CD4-positive, CD25-positive, alpha-beta regulatory T cell (primary cell): ENCODE measurements around the gene TACC3. TPM values are rescaled to one million over a fixed set of nuclear protein-coding genes. Genes with fewer than 3 reads are reported as not detected.

Source experiments
- ATAC-seq, 2 donors: fragments of 150-1000 bp; cut with Tn5 transposase; one replicate each; pipeline ENCODE4 v1.10.0; 2021; ENCODE audit warnings: low read depth in 2 of 2, moderate number of reproducible peaks in 2 of 2, moderate library complexity in 1 of 2
- DNase-seq, 3 donors: peaks; one replicate each; pipeline versions ENCODE4 v3.0.0 to v3.0.0-alpha.2; 2012 to 2022; ENCODE audit warnings: mixed read lengths in 1 of 3
- H3K27ac ChIP-seq: one replicate; pipeline ENCODE4 v1.7.0; 2013; ENCODE audit warnings: mild to moderate bottlenecking, low read length; ENCODE audit not compliant: insufficient read depth, poor library complexity, severe bottlenecking
- H3K27me3 ChIP-seq: one replicate; pipeline ENCODE4 v1.7.0; 2013; ENCODE audit warnings: low read length; ENCODE audit not compliant: control insufficient read depth, insufficient read depth
- H3K36me3 ChIP-seq: one replicate; pipeline ENCODE4 v1.7.0; 2013; ENCODE audit warnings: mild to moderate bottlenecking, low read length, moderate library complexity; ENCODE audit not compliant: control insufficient read depth, insufficient read depth
- H3K4me1 ChIP-seq: 2 replicates; pipeline ENCODE4 v1.7.0; 2013; ENCODE audit warnings: mild to moderate bottlenecking, low read length; ENCODE audit not compliant: insufficient read depth, control insufficient read depth, poor library complexity, severe bottlenecking
- H3K4me3 ChIP-seq: one replicate; pipeline ENCODE4 v1.7.0; 2013; ENCODE audit warnings: low read depth, mild to moderate bottlenecking, low read length, moderate library complexity
- H3K9me3 ChIP-seq, 2 experiments: 1 replicate in 1 of 2; 2 replicates in 1 of 2; pipeline ENCODE4 v1.7.0; 2013; ENCODE audit warnings: low read length in 2 of 2, mild to moderate bottlenecking in 1 of 2, moderate library complexity in 1 of 2; ENCODE audit not compliant: control insufficient read depth in 2 of 2
- H3K27ac Mint-ChIP-seq, 3 donors: one replicate each; pipeline ENCODE4 v1.8.0; 2020 to 2022; ENCODE audit warnings: mild to moderate bottlenecking in 3 of 3, mixed read lengths in 3 of 3, moderate library complexity in 2 of 3
- H3K27me3 Mint-ChIP-seq: one replicate; pipeline ENCODE4 v1.8.0; 2022; ENCODE audit warnings: mild to moderate bottlenecking, mixed read lengths
- H3K36me3 Mint-ChIP-seq: one replicate; pipeline ENCODE4 v1.8.0; 2020; ENCODE audit warnings: mixed read lengths
- H3K4me1 Mint-ChIP-seq, 4 donors: one replicate each; pipeline ENCODE4 v1.8.0; 2020 to 2022; ENCODE audit warnings: mixed read lengths in 4 of 4, mild to moderate bottlenecking in 1 of 4
- H3K4me3 Mint-ChIP-seq, 4 donors: one replicate each; pipeline ENCODE4 v1.8.0; 2020 to 2022; ENCODE audit warnings: mild to moderate bottlenecking in 4 of 4, mixed read lengths in 4 of 4, moderate library complexity in 3 of 4
- H3K9me3 Mint-ChIP-seq, 7 donors: one replicate each; pipeline ENCODE4 v1.8.0; 2020 to 2022; ENCODE audit warnings: mixed read lengths in 7 of 7, mild to moderate bottlenecking in 3 of 7, moderate library complexity in 2 of 7
- polyA plus RNA-seq, 4 donors: library from polyadenylated mRNA; unstranded; fragments of 300-500 nt; fragmentation: Illumina TruSeq; gene quantifications; one replicate each; pipeline ENCODE4 v1.2.3, GENCODE V29; 2021
- total RNA-seq: library from RNA; stranded (reverse); gene quantifications from one replicate; pipeline ENCODE4 v1.2.3, GENCODE V29; 2022

Gene TACC3
- total and polyA plus RNA-seq, 5 donors from 2014 or later, result 62.0 to 111 (median 68.8) TPM

- H3K36me3 ChIP-seq, result peaks cover 88% of the 10 kb centered on the region
- peaks cover 6 to 20% of the 10 kb centered on the region in 2 experiments for H3K9me3 ChIP-seq
- H3K4me3 ChIP-seq, result no peak overlapping the region
- H3K9me3 Mint-ChIP-seq, result peaks cover 0 to 13% (median 3%) of the 10 kb centered on the region in 7 donors
- H3K27me3 Mint-ChIP-seq, result no peaks in the 10 kb centered on the region
- H3K4me1 Mint-ChIP-seq, result no peaks in the 10 kb centered on the region
- no peaks in the 10 kb centered on the region for H3K4me1 ChIP-seq
- H3K27ac Mint-ChIP-seq, result no peak overlapping the region
- no peak overlapping the region for H3K4me3 Mint-ChIP-seq
- no peak for DNase-seq
- no peak for ATAC-seq
- no peak overlapping the region for H3K27ac ChIP-seq
- peaks cover 18% of the 10 kb centered on the region for H3K36me3 Mint-ChIP-seq
- no peaks in the 10 kb centered on the region for H3K27me3 ChIP-seq
These were observed 17.1 kb downstream of the TACC3 start for GRCh38 chr4:1738410-1738809.

DNA sequence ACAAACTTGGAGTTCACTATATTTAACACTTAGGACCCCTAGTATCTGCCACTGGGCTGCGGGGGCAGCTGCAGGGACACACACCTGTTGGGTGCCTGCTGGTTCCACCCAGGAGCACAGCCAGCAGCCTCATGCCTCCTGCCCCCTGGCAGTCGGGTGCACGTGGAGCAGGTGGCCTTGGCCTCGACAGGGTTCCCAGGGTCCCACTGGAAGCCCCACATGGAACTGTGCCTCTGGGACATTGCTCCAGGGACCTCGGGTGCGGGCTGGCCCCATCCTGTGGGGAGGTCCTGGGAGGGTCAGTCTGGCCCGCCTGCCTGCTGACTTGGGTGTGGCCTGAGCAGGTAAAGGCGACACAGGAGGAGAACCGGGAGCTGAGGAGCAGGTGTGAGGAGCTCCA lies 18.0 kb downstream of the TACC3 start:
- H3K9me3 Mint-ChIP-seq, result peaks cover 0 to 13% (median 3%) of the 10 kb centered on the region in 7 donors
- no peak overlapping the region for H3K4me3 ChIP-seq
- no peaks in the 10 kb centered on the region for H3K27me3 ChIP-seq
- no peak for ATAC-seq
- no peak overlapping the region for H3K27ac ChIP-seq
- DNase-seq, result no peak
- H3K36me3 ChIP-seq, result peaks cover 89% of the 10 kb centered on the region
- H3K27ac Mint-ChIP-seq, result no peak overlapping the region
- H3K36me3 Mint-ChIP-seq, result peaks cover 16% of the 10 kb centered on the region
- no peaks in the 10 kb centered on the region for H3K27me3 Mint-ChIP-seq
- H3K9me3 ChIP-seq, result peaks cover 6 to 20% of the 10 kb centered on the region in 2 experiments
- H3K4me1 Mint-ChIP-seq, result no peaks in the 10 kb centered on the region
- no peak overlapping the region for H3K4me3 Mint-ChIP-seq
- H3K4me1 ChIP-seq, result no peaks in the 10 kb centered on the region

GRCh38 chr4:1740021-1740545 lies 18.8 kb downstream of the TACC3 start:
- Histone ChIP-seq H3K9me3 (peaks cover 6 to 20% of the 10 kb centered on the region in 2 experiments), H3K36me3 (peaks cover 85% of the 10 kb centered on the region), H3K27me3 (no peaks in the 10 kb centered on the region), H3K4me1 (no peaks in the 10 kb centered on the region), H3K27ac (no peak overlapping the region), H3K4me3 (no peak overlapping the region)
- no peak overlapping the region for H3K4me3 Mint-ChIP-seq
- no peak overlapping the region for H3K27ac Mint-ChIP-seq
- no peaks in the 10 kb centered on the region for H3K27me3 Mint-ChIP-seq
- H3K9me3 Mint-ChIP-seq, result peaks cover 0 to 13% (median 3%) of the 10 kb centered on the region in 7 donors
- DNase-seq (no peak), ATAC-seq (no peak)
- peaks cover 16% of the 10 kb centered on the region for H3K36me3 Mint-ChIP-seq
- H3K4me1 Mint-ChIP-seq, result no peaks in the 10 kb centered on the region

DNA sequence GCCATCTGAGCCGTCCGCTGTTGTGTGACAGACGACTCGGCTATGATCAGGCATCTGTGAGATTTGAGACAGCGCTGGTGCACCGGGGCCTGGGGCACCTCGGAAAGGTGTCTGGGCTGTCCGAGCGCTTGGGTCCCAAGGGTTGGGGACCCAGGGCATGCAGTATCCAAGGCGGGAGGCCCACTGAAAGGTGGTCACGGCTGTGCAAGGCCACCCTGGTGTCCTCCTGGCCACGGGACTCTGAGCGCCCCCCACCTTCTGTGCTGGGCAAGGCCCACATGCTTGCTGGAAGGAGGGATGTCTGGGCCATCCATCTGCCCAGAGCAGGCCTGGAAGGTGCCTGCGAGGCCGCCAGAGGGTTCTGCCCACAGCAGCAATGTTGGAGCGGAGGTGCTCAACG lies 19.9 kb downstream of the TACC3 start:
- H3K27ac Mint-ChIP-seq, result no peak overlapping the region

GRCh38 chr4:1743551-1743950 lies 22.2 kb downstream of the TACC3 start:
- ATAC-seq (no peak), DNase-seq (no peak)
- Histone ChIP-seq H3K9me3 (peaks cover 2% of the 10 kb centered on the region in 2 experiments), H3K27ac (no peak overlapping the region), H3K36me3 (peaks cover 51% of the 10 kb centered on the region), H3K27me3 (no peaks in the 10 kb centered on the region), H3K4me3 (no peak overlapping the region), H3K4me1 (peaks cover 6% of the 10 kb centered on the region)
- Mint-ChIP-seq H3K9me3 (peaks cover 0 to 5% (median 2%) of the 10 kb centered on the region in 7 donors), H3K36me3 (peaks cover 6% of the 10 kb centered on the region), H3K27ac (peak overlapping the region in 2 of 3 donors; percentile 42 to 63), H3K4me1 (no peaks in the 10 kb centered on the region), H3K27me3 (no peaks in the 10 kb centered on the region), H3K4me3 (no peak overlapping the region)

More for the DNA sequence above, 19.9 kb downstream of the TACC3 start:
- Histone ChIP-seq H3K36me3 (peaks cover 74% of the 10 kb centered on the region), H3K4me3 (no peak overlapping the region), H3K27ac (no peak overlapping the region), H3K27me3 (no peaks in the 10 kb centered on the region), H3K9me3 (peaks cover 6 to 20% of the 10 kb centered on the region in 2 experiments), H3K4me1 (peaks cover 2% of the 10 kb centered on the region)
- no peaks in the 10 kb centered on the region for H3K27me3 Mint-ChIP-seq
- no peaks in the 10 kb centered on the region for H3K4me1 Mint-ChIP-seq
- H3K9me3 Mint-ChIP-seq, result peaks cover 0 to 13% (median 3%) of the 10 kb centered on the region in 7 donors
- ATAC-seq (no peak), DNase-seq (no peak)
- peaks cover 13% of the 10 kb centered on the region for H3K36me3 Mint-ChIP-seq
- H3K4me3 Mint-ChIP-seq, result no peak overlapping the region

DNA sequence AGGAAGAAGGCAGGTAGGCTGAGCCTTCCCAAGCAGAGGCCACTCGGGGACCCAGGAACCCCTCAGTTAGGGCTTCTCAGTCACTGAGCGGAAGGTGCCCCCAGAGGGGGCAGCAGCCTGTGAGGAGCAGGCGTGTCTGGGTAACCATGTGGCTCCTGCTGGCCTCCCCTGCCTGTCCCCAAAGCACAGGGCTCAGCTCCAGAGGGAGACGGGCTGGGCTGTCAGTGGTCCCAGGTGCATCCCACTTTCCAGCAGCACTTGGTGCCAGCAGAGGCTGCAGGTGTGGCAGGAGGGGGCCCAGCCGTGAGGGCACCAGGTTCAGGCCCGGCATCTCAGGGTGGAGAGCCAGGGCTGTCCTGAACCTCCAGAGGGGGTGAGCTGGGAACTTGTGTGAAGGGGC lies 22.7 kb downstream of the TACC3 start:
- H3K4me1 Mint-ChIP-seq, result no peaks in the 10 kb centered on the region
- Histone ChIP-seq H3K4me3 (no peak overlapping the region), H3K27me3 (no peaks in the 10 kb centered on the region), H3K27ac (no peak overlapping the region), H3K9me3 (no peaks in the 10 kb centered on the region), H3K4me1 (peaks cover 8% of the 10 kb centered on the region), H3K36me3 (peaks cover 48% of the 10 kb centered on the region)
- no peak for DNase-seq
- H3K9me3 Mint-ChIP-seq, result peaks cover 0 to under 1% (median 0%) of the 10 kb centered on the region in 7 donors
- no peak for ATAC-seq
- H3K4me3 Mint-ChIP-seq, result no peak overlapping the region
- H3K27me3 Mint-ChIP-seq, result no peaks in the 10 kb centered on the region
- H3K36me3 Mint-ChIP-seq, result peaks cover 1% of the 10 kb centered on the region
- peak overlapping the region in 2 of 3 donors; percentile 42 to 63 for H3K27ac Mint-ChIP-seq

- H3K27ac Mint-ChIP-seq, result no peak overlapping the region
- DNase-seq (no peak), ATAC-seq (no peak)
- H3K9me3 Mint-ChIP-seq, result no peaks in the 10 kb centered on the region
- Histone ChIP-seq H3K27me3 (no peaks in the 10 kb centered on the region), H3K9me3 (no peaks in the 10 kb centered on the region), H3K4me3 (no peak overlapping the region), H3K27ac (no peak overlapping the region), H3K36me3 (peaks cover 43% of the 10 kb centered on the region), H3K4me1 (peaks cover 8% of the 10 kb centered on the region)
- H3K27me3 Mint-ChIP-seq, result no peaks in the 10 kb centered on the region
- no peaks in the 10 kb centered on the region for H3K36me3 Mint-ChIP-seq
- H3K4me3 Mint-ChIP-seq, result no peak overlapping the region
- H3K4me1 Mint-ChIP-seq, result no peaks in the 10 kb centered on the region
These were observed 23.2 kb downstream of the TACC3 start for GRCh38 chr4:1744552-1744951.

- no peak overlapping the region for H3K27ac Mint-ChIP-seq
- DNase-seq, result no peak
- Histone ChIP-seq H3K36me3 (peaks cover 38% of the 10 kb centered on the region), H3K4me3 (no peak overlapping the region), H3K9me3 (no peaks in the 10 kb centered on the region), H3K27ac (no peak overlapping the region), H3K27me3 (no peaks in the 10 kb centered on the region), H3K4me1 (peaks cover 8% of the 10 kb centered on the region)
- no peak for ATAC-seq
- no peaks in the 10 kb centered on the region for H3K4me1 Mint-ChIP-seq
- H3K36me3 Mint-ChIP-seq, result no peaks in the 10 kb centered on the region
- H3K9me3 Mint-ChIP-seq, result no peaks in the 10 kb centered on the region
- no peaks in the 10 kb centered on the region for H3K27me3 Mint-ChIP-seq
- no peak overlapping the region for H3K4me3 Mint-ChIP-seq
These were observed 23.8 kb downstream of the TACC3 start for GRCh38 chr4:1745165-1745564.
